Heart left ventricle (tissue), 13 donors: ENCODE results near the gene PCBP3.

Source experiments
- CTCF ChIP-seq, 12 donors: fragments of 200-600 bp; sonication (generic) in 4 of 12; IDR thresholded peaks; one replicate each; pipeline versions ENCODE4 v1.5.0 to v1.8.0; 2018 to 2022; ENCODE audit warnings: antibody characterized with exemption in 12 of 12, mild to moderate bottlenecking in 5 of 12
- POLR2A ChIP-seq, 2 donors: fragments of 450-650 bp; IDR thresholded peaks; one replicate each; pipeline ENCODE4 v1.6.1; 2017; ENCODE audit warnings: antibody characterized with exemption in 2 of 2, mild to moderate bottlenecking in 2 of 2, moderate library complexity in 2 of 2
- donor health status: ischemic (EF 13 %, LVEDD 7.1; RV severe dilation, severe dysfunction).
- donor health status: DM: no; HTN: yes; CAD: no.
- donor health status: DM: no; HTN: no; CAD: no.
- donor health status: ischemic (EF 25% LVEDD 6.9; RV normal size, moderate dysfunction).
- donor health status: ischemic (EF 25% LVEDD 5.7; RV mildly dilated, moderate dysfunction).
- donor health status: ischemic (EF 35%, LVEDD 5.7; RV mildly dilated, moderate dysfunction).
- donor health status: nonischemic (EF 11% LVEDD 7.7; RV severe dilation, severe dysfunction).
- donor health status: DM: yes; HTN: yes; CAD: no.
- donor health status: PGD.
- donor health status: ischemic (EF 29% LVEDD 5.4; RV normal size, mild dysfunction).
- donor health status: nonischemic (EF 23%, LVEDD 6.1; RV moderate dilation, normal function).

- TF ChIP-seq POLR2A (IDR thresholded peaks at IDR 0.05) (no peak), CTCF (IDR thresholded peaks at IDR 0.05) (no peak)
Observed at GRCh38 chr21:45806042-45806441, 162.5 kb downstream of the PCBP3 start.
